ENCODE data around the gene DGKD.

DNA sequence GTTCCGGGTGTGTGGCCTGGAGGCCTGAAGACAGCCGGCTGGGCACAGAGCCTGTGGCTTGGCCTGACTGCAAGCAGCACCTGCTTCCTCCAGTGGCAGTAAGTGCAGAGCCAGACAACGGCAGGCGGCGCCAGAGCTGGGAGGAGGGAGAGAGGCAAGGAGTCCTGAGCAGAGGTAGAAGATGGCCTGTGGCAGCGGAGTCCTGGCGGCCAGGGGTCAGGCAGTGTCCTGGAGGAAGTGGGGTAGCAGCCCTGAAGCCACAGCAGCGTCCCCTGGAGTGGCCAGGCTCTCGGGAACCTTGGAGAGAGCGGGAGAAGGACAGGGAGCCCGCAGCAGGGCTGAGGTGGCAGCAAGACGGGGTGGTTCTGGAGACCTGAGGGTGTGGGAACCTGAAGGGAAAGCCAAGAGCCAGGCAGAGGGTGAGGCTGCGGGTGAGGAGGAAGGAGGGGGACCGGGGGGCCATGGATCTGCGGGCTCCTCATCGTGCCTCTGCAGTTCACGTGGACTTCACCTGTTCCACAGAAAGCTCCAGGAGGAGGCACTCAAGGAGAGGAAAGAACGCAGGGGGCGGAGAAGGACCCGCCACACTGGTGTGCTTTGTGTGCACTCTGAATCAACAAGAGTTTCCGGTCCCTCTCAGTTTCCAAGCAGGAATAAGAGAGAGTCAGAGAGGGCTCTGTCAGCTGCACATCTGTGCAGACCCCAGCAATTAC, 126.4 kb downstream of the DGKD start:
- TF ChIP-seq EZH2 (IDR thresholded peaks at IDR 0.05; ENCODE audit: insufficient read depth, poor library complexity, severe bottlenecking) (no peak), EZH2phosphoT487 (IDR thresholded peaks at IDR 0.05; ENCODE audit: insufficient read depth, low read depth) (no peak)

Measured in GM23248 (cell line).